Epidermal melanocyte (primary cell): ENCODE results near the gene KCNJ8.

Experiments used
- DNase-seq: peaks from one replicate; pipeline ENCODE4 v3.0.0; 2011; ENCODE audit warnings: low spot score; ENCODE audit not compliant: insufficient read length

The KCNJ8 gene

DNA sequence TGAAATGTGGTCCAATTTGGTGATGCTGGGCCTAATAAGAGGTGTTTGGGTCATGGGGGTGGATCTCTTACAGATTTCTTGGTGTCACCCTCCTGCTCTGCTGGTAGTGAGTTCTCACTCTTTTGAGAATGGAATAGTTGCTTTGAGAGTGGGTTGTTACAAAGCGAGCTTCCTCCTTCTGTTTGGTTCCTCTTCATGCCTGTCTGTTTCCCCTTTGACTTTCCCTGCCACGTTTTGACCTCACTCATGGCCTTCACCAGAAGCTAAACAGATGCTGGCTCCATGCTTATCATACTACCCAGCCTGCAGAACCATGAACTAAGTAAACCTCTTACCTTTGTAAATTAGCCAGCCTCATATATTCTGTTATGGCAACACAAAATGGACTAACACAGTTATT, 59.1 kb downstream of the KCNJ8 start:
- no peak for DNase-seq
